PC-9 (cell line): ENCODE results near the gene TRIP6. TPM values are rescaled to one million over a fixed set of nuclear protein-coding genes. Genes with fewer than 3 reads are reported as not detected.

Source experiments
- BruUV-seq: library from RNA; stranded (reverse); fragments of 400-500 nt; replicated peaks from 2 replicates; lab custom pipeline; 2021; lab: Mats Ljungman, UMichigan
- CTCF ChIA-PET: fragments of 300-600 bp; sonication (Branson Sonifier 250); formaldehyde crosslinking; loops from one replicate; lab custom pipeline; 2022; ENCODE audit warnings: antibody characterized with exemption; lab: Charles Lee
- POLR2A ChIA-PET: fragments of 300-600 bp; sonication (Branson Sonifier 250); formaldehyde crosslinking; loops from one replicate; lab custom pipeline; 2022; ENCODE audit warnings: antibody characterized with exemption; ENCODE audit not compliant: unreplicated experiment; lab: Charles Lee
- DNase-seq, 2 experiments: peaks; one replicate each; pipeline versions ENCODE4 v3.0.0 to v3.0.0-alpha.2; 2015 to 2022; ENCODE audit warnings: mixed read lengths in 1 of 2
- H2AFZ ChIP-seq: fragments of 200-600 bp; sonication (generic); 2 replicates; pipeline ENCODE4 v1.8.1; 2017; ENCODE audit warnings: antibody characterized with exemption
- H3F3A ChIP-seq: fragments of 200-600 bp; sonication (generic); 2 replicates; pipeline ENCODE4 v1.8.1; 2017; ENCODE audit warnings: antibody characterized with exemption, mild to moderate bottlenecking, low read depth; ENCODE audit not compliant: insufficient read depth
- H3K27ac ChIP-seq: fragments of 200-600 bp; sonication (generic); 2 replicates; pipeline ENCODE4 v1.6.1; 2016; ENCODE audit warnings: mixed run types
- H3K27me3 ChIP-seq: fragments of 200-600 bp; sonication (generic); 2 replicates; pipeline ENCODE4 v1.6.1; 2016; ENCODE audit warnings: low read depth, mixed run types; ENCODE audit not compliant: insufficient read depth
- H3K36me3 ChIP-seq: fragments of 200-600 bp; sonication (generic); 2 replicates; pipeline ENCODE4 v1.6.1; 2016; ENCODE audit warnings: low read depth, mixed run types
- H3K4me1 ChIP-seq: fragments of 200-600 bp; sonication (generic); replicated peaks from 2 replicates; pipeline ENCODE4 v1.6.1; 2016; ENCODE audit warnings: mixed run types; ENCODE audit not compliant: insufficient read depth
- H3K4me2 ChIP-seq: fragments of 200-600 bp; sonication (generic); 2 replicates; pipeline ENCODE4 v1.6.1; 2017; ENCODE audit warnings: mixed run types
- H3K4me3 ChIP-seq: fragments of 200-600 bp; sonication (generic); 2 replicates; pipeline ENCODE4 v1.6.1; 2016; ENCODE audit warnings: mixed run types
- H3K79me2 ChIP-seq: fragments of 200-600 bp; sonication (generic); 2 replicates; pipeline ENCODE4 v1.6.1; 2017; ENCODE audit warnings: low read depth, mixed run types
- H3K9me2 ChIP-seq: fragments of 200-600 bp; sonication (generic); 2 replicates; pipeline ENCODE4 v1.8.1; 2017; ENCODE audit warnings: mild to moderate bottlenecking; ENCODE audit not compliant: insufficient read depth
- H3K9me3 ChIP-seq: fragments of 200-600 bp; sonication (generic); 2 replicates; pipeline ENCODE4 v1.8.1; 2016; ENCODE audit warnings: low read depth; ENCODE audit not compliant: insufficient read depth
- H4K20me1 ChIP-seq: fragments of 200-600 bp; sonication (generic); 2 replicates; pipeline ENCODE4 v1.8.1; 2017; ENCODE audit not compliant: insufficient read depth
- EZH2 ChIP-seq: fragments of 200-600 bp; sonication (generic); IDR thresholded peaks from 2 replicates; pipeline ENCODE4 v1.8.0; 2017; ENCODE audit warnings: antibody characterized with exemption, low read depth
- intact Hi-C: fragments of 100-400 bp; cut with micrococcal nuclease; formaldehyde crosslinking; loops from one replicate; pipeline ENCODE4 v1.10.0; 2022; ENCODE audit not compliant: unreplicated experiment
- total RNA-seq: library from RNA; stranded (reverse); gene quantifications from 2 replicates; pipeline ENCODE4 v1.2.3, GENCODE V29; 2021
- TF ChIP-seq, protein P1 (sequence below): fragments of 200-600 bp; sonication (generic); conservative IDR thresholded peaks from 2 replicates; pipeline ENCODE4 v1.6.1; 2017; ENCODE audit warnings: mixed run types, antibody characterized with exemption, mild to moderate bottlenecking, moderate library complexity

Gene TRIP6
- total RNA-seq, 1 experiment from 2014 or later, result 89.3 TPM

DNA sequence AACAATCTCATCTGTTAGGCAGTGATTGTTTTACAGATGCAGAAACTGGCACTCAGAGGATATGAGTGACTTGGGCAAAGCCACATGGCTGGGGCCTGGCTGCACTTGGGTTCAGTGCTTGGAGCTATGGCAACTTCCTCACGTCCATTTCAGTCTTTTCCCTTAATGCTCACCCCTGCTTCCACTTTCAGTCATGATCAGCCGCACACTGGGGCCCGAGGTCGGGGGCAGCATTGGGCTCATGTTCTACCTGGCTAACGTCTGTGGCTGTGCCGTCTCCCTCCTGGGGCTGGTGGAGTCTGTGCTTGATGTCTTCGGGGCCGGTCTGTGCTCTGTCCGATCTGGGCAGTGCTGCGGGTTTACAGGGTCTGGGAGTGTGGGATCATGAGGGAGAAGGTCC lies 11.7 kb upstream of the TRIP6 start:
- Histone ChIP-seq H3K36me3 (no peaks in the 10 kb centered on the region), H3K27ac (no peak overlapping the region), H3K4me2 (no peak overlapping the region), H3K9me3 (no peaks in the 10 kb centered on the region), H3K9me2 (no peaks in the 10 kb centered on the region), H2AFZ (no peak overlapping the region), H3K4me1 (peaks cover 9% of the 10 kb centered on the region), H4K20me1 (no peaks in the 10 kb centered on the region), H3K4me3 (no peak overlapping the region), H3K27me3 (no peaks in the 10 kb centered on the region), H3K79me2 (no peaks in the 10 kb centered on the region), H3F3A (peaks cover 11% of the 10 kb centered on the region; the same call in 1 of the 2 replicates)
- CTCF ChIA-PET, result no interaction called here
- DNase-seq, result no peak
- TF ChIP-seq, protein P1, sequence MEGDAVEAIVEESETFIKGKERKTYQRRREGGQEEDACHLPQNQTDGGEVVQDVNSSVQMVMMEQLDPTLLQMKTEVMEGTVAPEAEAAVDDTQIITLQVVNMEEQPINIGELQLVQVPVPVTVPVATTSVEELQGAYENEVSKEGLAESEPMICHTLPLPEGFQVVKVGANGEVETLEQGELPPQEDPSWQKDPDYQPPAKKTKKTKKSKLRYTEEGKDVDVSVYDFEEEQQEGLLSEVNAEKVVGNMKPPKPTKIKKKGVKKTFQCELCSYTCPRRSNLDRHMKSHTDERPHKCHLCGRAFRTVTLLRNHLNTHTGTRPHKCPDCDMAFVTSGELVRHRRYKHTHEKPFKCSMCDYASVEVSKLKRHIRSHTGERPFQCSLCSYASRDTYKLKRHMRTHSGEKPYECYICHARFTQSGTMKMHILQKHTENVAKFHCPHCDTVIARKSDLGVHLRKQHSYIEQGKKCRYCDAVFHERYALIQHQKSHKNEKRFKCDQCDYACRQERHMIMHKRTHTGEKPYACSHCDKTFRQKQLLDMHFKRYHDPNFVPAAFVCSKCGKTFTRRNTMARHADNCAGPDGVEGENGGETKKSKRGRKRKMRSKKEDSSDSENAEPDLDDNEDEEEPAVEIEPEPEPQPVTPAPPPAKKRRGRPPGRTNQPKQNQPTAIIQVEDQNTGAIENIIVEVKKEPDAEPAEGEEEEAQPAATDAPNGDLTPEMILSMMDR, result no peak
- TF ChIP-seq EZH2, result no peak
- POLR2A ChIA-PET, result no interaction called here
- BruUV-seq, result no TSS peak
- intact Hi-C loops, result loop anchor here (10.0 kb wide), 1 partner anchor 721 kb away; no protein-coding TSS in a partner anchor

DNA sequence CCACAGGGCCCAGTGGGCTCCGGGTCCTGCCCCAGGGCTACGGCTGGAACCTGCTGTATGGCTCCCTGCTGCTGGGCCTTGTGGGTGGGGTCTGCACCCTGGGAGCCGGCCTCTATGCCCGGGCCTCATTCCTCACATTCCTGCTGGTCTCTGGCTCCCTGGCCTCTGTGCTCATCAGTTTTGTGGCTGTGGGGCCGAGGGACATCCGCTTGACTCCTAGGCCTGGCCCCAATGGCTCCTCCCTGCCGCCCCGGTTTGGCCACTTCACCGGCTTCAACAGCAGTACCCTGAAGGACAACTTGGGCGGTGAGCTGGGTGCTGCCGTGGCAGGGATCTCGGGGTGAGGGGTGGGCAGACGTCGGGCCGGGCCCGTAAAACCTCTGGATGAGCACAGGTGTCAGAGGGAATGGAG lies 10.3 kb upstream of the TRIP6 start:
- TF ChIP-seq EZH2, result no peak
- TF ChIP-seq, protein P1, result no peak
- no peak overlapping the region for H3K27ac ChIP-seq
- no TSS peak for BruUV-seq

DNA sequence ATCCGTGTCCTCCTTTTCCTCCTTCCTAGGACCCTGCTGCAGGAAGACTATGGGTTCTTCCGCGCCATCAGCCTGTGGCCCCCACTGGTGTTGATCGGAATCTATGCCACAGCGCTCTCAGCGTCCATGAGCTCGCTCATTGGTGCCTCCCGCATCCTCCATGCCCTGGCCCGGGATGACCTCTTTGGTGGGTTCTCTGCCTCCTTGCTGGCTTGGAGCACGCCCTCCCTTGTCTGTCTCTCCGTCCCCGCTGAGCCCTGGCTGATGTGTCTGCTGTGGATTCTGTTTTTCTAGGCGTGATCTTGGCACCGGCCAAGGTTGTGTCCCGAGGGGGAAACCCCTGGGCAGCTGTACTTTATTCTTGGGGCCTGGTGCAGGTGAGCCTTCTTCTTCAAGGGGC lies 7.3 kb upstream of the TRIP6 start:
- peaks cover 3% of the 10 kb centered on the region for H3F3A ChIP-seq
- no peaks in the 10 kb centered on the region for H3K4me1 ChIP-seq
- no peak overlapping the region for H3K4me3 ChIP-seq
- no peaks in the 10 kb centered on the region for H3K9me2 ChIP-seq
- no peaks in the 10 kb centered on the region for H3K36me3 ChIP-seq
- intact Hi-C loops, result loop anchor here (10.0 kb wide), 1 partner anchor 725 kb away; no protein-coding TSS in a partner anchor
- TF ChIP-seq, protein P1, result no peak
- no peak for TF ChIP-seq EZH2
- no peak overlapping the region for H3K27ac ChIP-seq
- DNase-seq, result no peak
- BruUV-seq, result no TSS peak
- H3K9me3 ChIP-seq, result no peaks in the 10 kb centered on the region
- POLR2A ChIA-PET, result interaction anchor here (0.5 kb wide), 2 partner anchors 358 to 431 kb away, joined by 3 to 5 read pairs; partner anchors contain the start of genes ZCWPW1 and ZNHIT1
- no peak overlapping the region for H2AFZ ChIP-seq
- no peaks in the 10 kb centered on the region for H3K79me2 ChIP-seq
- CTCF ChIA-PET, result no interaction called here
- no peak overlapping the region for H3K4me2 ChIP-seq
- no peaks in the 10 kb centered on the region for H4K20me1 ChIP-seq
- H3K27me3 ChIP-seq, result no peaks in the 10 kb centered on the region

More for the DNA sequence above, 10.3 kb upstream of the TRIP6 start:
- intact Hi-C loops, result loop anchor here (10.0 kb wide), 1 partner anchor 722 kb away; no protein-coding TSS in a partner anchor
- no peaks in the 10 kb centered on the region for H3K79me2 ChIP-seq
- no peak overlapping the region for H3K4me2 ChIP-seq
- H3K27me3 ChIP-seq, result no peaks in the 10 kb centered on the region
- no peak overlapping the region for H2AFZ ChIP-seq
- no peak overlapping the region for H3K4me3 ChIP-seq
- H3K4me1 ChIP-seq, result peaks cover 5% of the 10 kb centered on the region
- ChIA-PET CTCF (interaction anchor here (0.6 kb wide), 1 partner anchor 299 kb away, joined by 4 read pairs; no protein-coding TSS in a partner anchor), POLR2A (no interaction called here)
- H3F3A ChIP-seq, result peaks cover 4% of the 10 kb centered on the region; the same call in 1 of the 2 replicates
- DNase-seq, result no peak
- H3K36me3 ChIP-seq, result no peaks in the 10 kb centered on the region
- H3K9me2 ChIP-seq, result no peaks in the 10 kb centered on the region
- no peaks in the 10 kb centered on the region for H4K20me1 ChIP-seq
- H3K9me3 ChIP-seq, result no peaks in the 10 kb centered on the region
